GM19023 (cell line): ENCODE results near the gene LIN54.

ENCODE experiments used
- ATAC-seq: cut with Tn5 transposase; IDR thresholded peaks from one replicate; pipeline ENCODE4 v1.9.1; 2021; ENCODE audit warnings: mild to moderate bottlenecking, moderate library complexity; ENCODE audit not compliant: unreplicated experiment

Gene LIN54

GRCh38 chr4:82896755-82897154, 113.9 kb downstream of the LIN54 start:
- no peak for ATAC-seq

- no peak for ATAC-seq
Observed at GRCh38 chr4:82893942-82894341, 116.7 kb downstream of the LIN54 start.

- ATAC-seq, result no peak
Observed at GRCh38 chr4:82892467-82892802, 118.2 kb downstream of the LIN54 start.

- ATAC-seq, result no peak
Observed at GRCh38 chr4:82891707-82892466, 118.7 kb downstream of the LIN54 start.

- peak; percentile 95 for ATAC-seq
Observed at GRCh38 chr4:82890901-82891706, 119.5 kb downstream of the LIN54 start, which contains the start of gene SEC31A. Gene SEC31A (minus strand): TSS chr4:82891153. CDS start chr4:82881936, 9,217 bp downstream.

GRCh38 chr4:82890528-82890900, 120.1 kb downstream of the LIN54 start:
- ATAC-seq, result no peak

GRCh38 chr4:82889287-82889686, 121.3 kb downstream of the LIN54 start:
- ATAC-seq, result no peak

- no peak for ATAC-seq
Observed at GRCh38 chr4:82886147-82886942, 124.3 kb downstream of the LIN54 start.

- no peak for ATAC-seq
Observed at GRCh38 chr4:82885410-82885809, 125.2 kb downstream of the LIN54 start.
